Colonic mucosa (tissue), 4 donors: ENCODE data around the gene IL1RAP. TPM values are rescaled to one million over a fixed set of nuclear protein-coding genes. Genes with fewer than 3 reads are reported as not detected.

Experiments
- DNase-seq: peaks from one replicate; pipeline ENCODE4 v3.0.0-alpha.2; 2020
- H3K27ac ChIP-seq: fragments of 200-600 bp; one replicate; pipeline ENCODE4 v1.8.0; 2021
- H3K27me3 ChIP-seq: fragments of 200-600 bp; one replicate; pipeline ENCODE4 v1.8.0; 2021
- H3K36me3 ChIP-seq: fragments of 200-600 bp; one replicate; pipeline ENCODE4 v1.8.0; 2021
- H3K4me1 ChIP-seq: fragments of 200-600 bp; one replicate; pipeline ENCODE4 v1.8.0; 2021; ENCODE audit warnings: mild to moderate bottlenecking
- H3K4me3 ChIP-seq: fragments of 200-600 bp; one replicate; pipeline ENCODE4 v1.8.0; 2021
- H3K9ac ChIP-seq, 2 donors: one replicate each; pipeline ENCODE4 v1.7.0; 2013; ENCODE audit warnings: control low read depth in 2 of 2, low read depth in 2 of 2, low read length in 2 of 2
- H3K9me3 ChIP-seq: fragments of 200-600 bp; one replicate; pipeline ENCODE4 v1.8.0; 2021
- intact Hi-C: fragments of 100-400 bp; cut with DNase I; formaldehyde crosslinking; loops from one replicate; pipeline ENCODE4 v1.14.1; 2022
- total RNA-seq, 2 donors: library from RNA; stranded (reverse); fragmentation: NEBNext Ultra II Directional in 1 of 2; extraction: Animal tissue kit (Norgen Biotek cat#: 25700) in 1 of 2; gene quantifications; one replicate each; pipeline ENCODE4 v1.2.1, GENCODE V29; 2021
- TF ChIP-seq, protein P1 (sequence below): fragments of 200-600 bp; IDR thresholded peaks from one replicate; pipeline ENCODE4 v1.8.0; 2022; ENCODE audit warnings: antibody characterized with exemption, mild to moderate bottlenecking
- donor health status: healthy.
- donor health status: DM: no; HTN: no; CAD: no.
- donor health status: DM: no; HTN: no; CAD: no.

Gene IL1RAP
- total RNA-seq, 2 donors from 2014 or later, result 3.9 to 5.0 TPM

DNA sequence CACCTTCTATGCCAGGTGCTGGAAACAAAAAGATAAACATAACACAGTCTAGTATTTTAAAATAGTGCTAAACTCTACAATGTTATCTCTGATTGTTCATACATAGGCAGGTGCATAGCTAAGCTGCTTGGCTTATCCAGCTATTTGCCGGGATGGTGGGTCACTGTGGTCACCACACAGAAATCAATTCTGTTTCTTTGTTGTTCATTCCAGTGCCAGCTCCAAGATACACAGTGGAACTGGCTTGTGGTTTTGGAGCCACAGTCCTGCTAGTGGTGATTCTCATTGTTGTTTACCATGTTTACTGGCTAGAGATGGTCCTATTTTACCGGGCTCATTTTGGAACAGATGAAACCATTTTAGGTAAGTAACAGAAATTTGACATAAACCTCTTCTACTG lies 130.2 kb downstream of the IL1RAP start:
- DNase-seq, result no peak
- intact Hi-C loops, result no loop called here
- H3K9ac ChIP-seq, result no peak overlapping the region
- no peak overlapping the region for H3K4me3 ChIP-seq
- TF ChIP-seq, protein P1, sequence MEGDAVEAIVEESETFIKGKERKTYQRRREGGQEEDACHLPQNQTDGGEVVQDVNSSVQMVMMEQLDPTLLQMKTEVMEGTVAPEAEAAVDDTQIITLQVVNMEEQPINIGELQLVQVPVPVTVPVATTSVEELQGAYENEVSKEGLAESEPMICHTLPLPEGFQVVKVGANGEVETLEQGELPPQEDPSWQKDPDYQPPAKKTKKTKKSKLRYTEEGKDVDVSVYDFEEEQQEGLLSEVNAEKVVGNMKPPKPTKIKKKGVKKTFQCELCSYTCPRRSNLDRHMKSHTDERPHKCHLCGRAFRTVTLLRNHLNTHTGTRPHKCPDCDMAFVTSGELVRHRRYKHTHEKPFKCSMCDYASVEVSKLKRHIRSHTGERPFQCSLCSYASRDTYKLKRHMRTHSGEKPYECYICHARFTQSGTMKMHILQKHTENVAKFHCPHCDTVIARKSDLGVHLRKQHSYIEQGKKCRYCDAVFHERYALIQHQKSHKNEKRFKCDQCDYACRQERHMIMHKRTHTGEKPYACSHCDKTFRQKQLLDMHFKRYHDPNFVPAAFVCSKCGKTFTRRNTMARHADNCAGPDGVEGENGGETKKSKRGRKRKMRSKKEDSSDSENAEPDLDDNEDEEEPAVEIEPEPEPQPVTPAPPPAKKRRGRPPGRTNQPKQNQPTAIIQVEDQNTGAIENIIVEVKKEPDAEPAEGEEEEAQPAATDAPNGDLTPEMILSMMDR, result no peak
- H3K36me3 ChIP-seq, result no peaks in the 10 kb centered on the region
- no peaks in the 10 kb centered on the region for H3K9me3 ChIP-seq
- H3K27ac ChIP-seq, result no peak overlapping the region
- H3K4me1 ChIP-seq, result no peaks in the 10 kb centered on the region
- no peaks in the 10 kb centered on the region for H3K27me3 ChIP-seq

DNA sequence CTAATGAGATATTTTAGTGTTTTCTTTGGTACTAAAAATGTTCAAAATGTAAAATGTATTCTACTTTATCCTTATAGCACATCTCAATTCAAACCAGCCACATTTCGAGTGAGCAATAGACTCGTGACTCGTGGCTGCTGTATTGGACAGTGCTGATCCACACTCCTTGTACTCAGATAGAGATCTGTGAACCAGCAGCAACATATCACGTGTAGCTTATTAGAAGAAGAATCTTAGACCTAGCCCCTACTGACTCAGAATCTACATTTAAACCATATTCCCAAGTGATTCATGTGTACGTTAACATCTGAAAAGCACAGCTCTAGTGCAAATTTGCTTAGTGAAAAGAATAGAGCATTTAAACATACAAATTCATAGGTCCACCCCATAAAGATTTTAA lies 130.9 kb downstream of the IL1RAP start:
- no peaks in the 10 kb centered on the region for H3K9me3 ChIP-seq
- no peak for DNase-seq
- no peak overlapping the region for H3K4me3 ChIP-seq
- intact Hi-C loops, result no loop called here
- H3K27me3 ChIP-seq, result no peaks in the 10 kb centered on the region
- TF ChIP-seq, protein P1, result no peak
- no peaks in the 10 kb centered on the region for H3K4me1 ChIP-seq
- no peak overlapping the region for H3K27ac ChIP-seq
- no peak overlapping the region for H3K9ac ChIP-seq
- no peaks in the 10 kb centered on the region for H3K36me3 ChIP-seq

DNA sequence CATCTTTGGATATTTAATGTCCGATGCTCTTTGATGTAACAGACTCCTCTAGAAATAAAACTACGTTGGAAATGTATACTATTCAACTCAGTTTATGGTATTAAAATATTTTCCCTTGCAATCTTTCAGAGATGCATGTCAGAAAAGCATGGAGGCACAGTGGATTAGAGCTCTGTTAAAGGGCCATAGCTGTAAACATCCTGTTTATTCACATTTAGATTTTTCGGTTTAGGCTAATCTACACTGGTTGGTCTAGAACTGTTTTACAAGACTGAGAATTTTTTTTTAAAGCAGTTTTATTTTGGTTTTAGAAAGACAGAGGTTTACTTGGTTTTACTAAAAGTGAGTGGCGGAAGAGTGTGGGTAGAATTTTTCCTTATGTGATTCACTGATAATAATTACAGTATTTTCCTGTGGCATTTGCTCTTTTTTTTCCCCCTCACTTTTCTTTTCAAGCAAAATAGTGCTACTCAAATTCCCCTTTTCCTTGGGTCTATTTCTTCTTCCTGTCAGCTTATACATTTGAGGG lies 132.1 kb downstream of the IL1RAP start:
- no peaks in the 10 kb centered on the region for H3K4me1 ChIP-seq
- no peak overlapping the region for H3K4me3 ChIP-seq
- no peak overlapping the region for H3K27ac ChIP-seq
- intact Hi-C loops, result no loop called here
- TF ChIP-seq, protein P1, result no peak
- no peak overlapping the region for H3K9ac ChIP-seq
- DNase-seq, result no peak
- no peaks in the 10 kb centered on the region for H3K27me3 ChIP-seq
- H3K36me3 ChIP-seq, result no peaks in the 10 kb centered on the region
- no peaks in the 10 kb centered on the region for H3K9me3 ChIP-seq

DNA sequence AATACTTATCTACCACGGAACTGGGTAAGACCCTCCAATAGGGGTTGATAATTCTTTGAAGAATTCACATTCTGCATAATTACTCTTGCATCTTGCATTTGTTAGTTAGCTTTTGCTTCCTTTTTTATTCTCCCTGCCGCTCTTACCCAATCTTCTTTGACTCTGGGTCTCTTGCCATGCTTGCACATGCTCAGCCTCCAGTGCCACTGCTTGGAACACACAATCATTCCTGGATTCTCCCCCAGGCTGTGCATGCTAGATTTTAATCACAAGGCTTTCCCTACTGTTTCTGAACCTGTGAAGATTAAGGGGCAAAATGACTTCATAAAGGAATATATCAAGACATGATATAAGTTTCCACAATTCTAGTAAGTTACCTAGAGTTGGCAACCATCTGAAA lies 133.1 kb downstream of the IL1RAP start:
- intact Hi-C loops, result no loop called here
- Histone ChIP-seq H3K27ac (no peak overlapping the region), H3K9me3 (no peaks in the 10 kb centered on the region), H3K4me3 (no peak overlapping the region), H3K9ac (no peak overlapping the region), H3K36me3 (no peaks in the 10 kb centered on the region), H3K27me3 (no peaks in the 10 kb centered on the region), H3K4me1 (no peaks in the 10 kb centered on the region)
- no peak for DNase-seq
- TF ChIP-seq, protein P1, result no peak

DNA sequence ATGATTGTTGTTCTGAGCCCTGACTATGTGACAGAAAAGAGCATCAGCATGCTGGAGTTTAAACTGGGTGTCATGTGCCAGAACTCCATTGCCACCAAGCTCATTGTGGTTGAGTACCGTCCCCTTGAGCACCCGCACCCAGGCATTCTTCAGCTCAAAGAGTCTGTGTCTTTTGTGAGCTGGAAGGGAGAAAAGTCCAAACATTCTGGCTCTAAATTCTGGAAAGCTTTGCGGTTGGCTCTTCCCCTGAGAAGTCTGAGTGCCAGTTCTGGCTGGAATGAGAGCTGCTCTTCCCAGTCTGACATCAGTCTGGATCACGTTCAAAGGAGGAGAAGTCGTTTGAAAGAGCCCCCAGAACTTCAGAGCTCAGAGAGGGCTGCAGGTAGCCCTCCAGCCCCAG lies 142.0 kb downstream of the IL1RAP start:
- H3K27me3 ChIP-seq, result no peaks in the 10 kb centered on the region
- H3K9me3 ChIP-seq, result no peaks in the 10 kb centered on the region
- H3K9ac ChIP-seq, result no peak overlapping the region
- TF ChIP-seq, protein P1, result no peak
- intact Hi-C loops, result no loop called here
- H3K27ac ChIP-seq, result no peak overlapping the region
- H3K4me3 ChIP-seq, result no peak overlapping the region
- no peaks in the 10 kb centered on the region for H3K36me3 ChIP-seq
- no peaks in the 10 kb centered on the region for H3K4me1 ChIP-seq
- DNase-seq, result no peak
